Central memory CD4-positive, alpha-beta T cell (primary cell): ENCODE results near the gene THAP7.

Experiments used
- DNase-seq: peaks from one replicate; pipeline ENCODE4 v3.0.0; 2022

Gene THAP7

DNA sequence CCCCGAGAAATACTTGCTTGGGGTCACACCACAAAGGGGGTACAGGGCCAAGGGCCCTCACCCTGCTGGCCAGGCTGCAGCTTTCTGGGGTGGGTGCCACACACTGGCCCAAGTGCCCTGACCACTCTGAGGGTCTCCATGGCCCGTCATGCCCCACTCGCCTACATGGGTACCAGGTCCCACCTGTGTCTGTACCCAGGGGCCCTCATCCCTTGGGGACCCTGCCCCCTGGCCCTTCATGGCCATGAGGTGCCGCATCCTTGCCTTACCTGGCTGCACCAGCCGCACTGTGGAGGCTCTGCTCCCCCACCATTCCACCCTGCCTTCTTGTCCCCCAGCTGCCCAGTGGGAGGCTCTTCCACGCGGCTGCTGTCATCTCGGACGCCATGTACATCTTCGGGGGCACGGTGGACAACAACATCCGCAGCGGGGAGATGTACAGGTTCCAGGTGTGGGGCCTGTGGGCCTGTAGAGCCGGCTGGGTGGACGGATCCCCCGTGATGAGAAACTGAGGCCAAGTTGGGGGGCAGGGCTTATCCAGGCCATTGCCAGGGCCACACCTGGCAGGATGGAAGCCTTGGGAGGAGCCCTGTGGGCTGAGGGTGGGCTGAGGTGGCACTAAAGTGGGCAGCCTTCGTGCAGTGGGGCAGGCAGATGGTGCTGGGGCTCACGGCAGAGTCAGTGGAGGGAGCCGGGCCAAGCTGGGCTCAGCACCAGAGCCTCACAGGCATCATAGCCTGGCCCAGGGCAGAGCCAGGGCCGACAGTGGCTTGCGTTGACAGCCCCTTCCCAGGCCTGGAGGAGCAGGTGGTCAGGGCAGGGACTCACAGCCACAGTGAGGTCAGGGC lies 9.2 kb downstream of the THAP7 start:
- no peak for DNase-seq

DNA sequence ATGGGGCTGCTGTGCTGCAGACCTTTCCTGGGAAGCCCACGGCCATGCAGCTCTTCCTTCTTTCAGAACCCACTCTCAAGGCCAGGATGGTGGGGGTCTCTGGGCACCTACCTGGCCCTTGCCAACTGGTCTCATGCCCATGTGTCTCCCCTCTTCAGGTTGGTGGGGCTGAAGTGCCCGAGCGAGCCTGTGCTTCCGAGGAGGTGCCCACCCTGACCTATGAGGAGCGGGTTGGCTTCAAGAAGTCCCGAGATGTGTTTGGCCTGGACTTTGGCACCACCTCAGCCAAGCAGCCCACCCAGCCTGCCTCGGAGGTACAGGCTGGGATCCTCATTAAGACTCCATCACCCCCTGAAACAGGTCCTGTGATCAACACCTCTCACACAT lies 9.9 kb downstream of the THAP7 start:
- DNase-seq, result no peak

DNA sequence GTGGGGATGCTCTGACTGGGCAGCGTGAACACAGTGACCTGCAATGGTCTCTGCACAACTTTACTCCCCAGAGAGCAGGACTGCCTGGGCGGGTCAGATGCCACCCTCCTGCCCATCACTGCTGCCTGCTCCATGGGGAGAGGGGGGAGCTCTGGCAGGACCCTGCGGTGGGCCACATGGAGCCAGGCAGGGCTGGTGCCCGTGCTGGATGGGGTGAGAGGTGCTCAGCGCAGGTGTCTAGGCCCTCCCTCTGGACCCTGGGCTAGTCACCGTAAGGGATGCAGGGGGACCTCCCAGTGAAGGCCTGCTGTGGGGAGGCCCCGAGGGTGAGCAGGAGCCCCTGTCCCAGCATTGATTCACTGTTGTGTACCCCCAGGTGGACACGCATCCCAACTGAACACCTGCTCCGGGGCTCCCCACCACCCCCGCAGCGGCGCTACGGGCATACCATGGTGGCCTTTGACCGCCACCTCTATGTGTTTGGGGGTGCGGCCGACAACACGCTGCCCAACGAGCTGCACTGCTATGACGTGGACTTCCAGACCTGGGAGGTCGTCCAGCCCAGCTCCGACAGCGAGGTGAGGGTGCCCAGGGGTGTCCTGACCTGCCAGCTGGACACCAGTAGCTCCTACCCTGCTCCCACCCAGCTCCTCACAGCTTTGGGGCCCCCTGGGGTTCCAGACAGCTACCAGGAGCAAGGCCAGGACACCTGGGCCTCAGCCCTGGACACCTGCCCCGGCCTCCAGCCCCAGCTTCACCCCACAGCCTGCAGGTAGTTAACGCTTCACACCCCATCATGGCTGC lies 10.5 kb downstream of the THAP7 start:
- DNase-seq, result no peak

DNA sequence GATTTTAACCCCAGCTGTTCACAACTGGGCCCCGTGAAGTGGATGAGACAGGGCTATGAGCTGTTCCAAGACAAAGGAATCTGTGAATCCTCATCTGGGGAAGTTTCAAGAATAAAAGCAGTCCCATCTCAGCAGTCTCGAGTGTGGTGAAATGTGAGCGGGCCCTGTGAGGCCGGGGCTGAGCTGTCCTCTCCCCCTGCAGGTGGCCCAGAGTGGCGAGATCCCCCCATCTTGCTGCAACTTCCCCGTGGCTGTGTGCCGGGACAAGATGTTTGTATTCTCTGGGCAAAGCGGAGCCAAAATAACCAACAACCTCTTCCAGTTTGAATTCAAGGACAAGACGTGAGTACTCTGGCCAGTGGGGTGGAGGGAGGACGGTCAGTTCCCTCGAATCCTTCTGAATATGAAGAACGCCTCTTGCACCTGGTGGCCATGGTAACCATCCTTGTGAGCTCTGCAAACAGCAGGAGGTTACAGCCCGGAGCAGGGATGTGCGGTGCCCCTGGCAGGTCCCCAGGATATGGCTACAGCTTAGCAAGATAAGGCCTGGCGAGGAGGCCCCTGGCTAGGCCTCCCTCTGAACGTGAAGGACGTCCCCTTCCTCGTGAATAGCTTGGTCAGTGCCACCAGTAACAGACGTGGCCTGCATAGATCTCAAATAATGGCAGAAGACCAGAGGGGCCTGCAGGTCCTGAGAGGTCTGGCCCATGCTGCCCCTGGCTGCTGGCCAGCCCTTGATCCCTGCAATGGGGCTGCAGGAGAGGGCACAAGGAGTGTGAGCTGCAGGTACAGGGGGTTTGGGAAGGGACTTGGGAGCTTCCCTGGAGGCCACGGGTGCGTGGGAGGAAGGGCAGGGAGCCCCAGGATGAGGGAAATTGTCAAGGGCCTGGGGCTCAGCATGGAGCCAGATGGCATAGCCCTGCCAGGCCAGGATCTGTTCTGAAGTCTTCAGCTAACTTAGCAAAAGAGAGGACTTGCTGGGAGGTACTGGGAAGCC lies 11.4 kb downstream of the THAP7 start:
- no peak for DNase-seq

DNA sequence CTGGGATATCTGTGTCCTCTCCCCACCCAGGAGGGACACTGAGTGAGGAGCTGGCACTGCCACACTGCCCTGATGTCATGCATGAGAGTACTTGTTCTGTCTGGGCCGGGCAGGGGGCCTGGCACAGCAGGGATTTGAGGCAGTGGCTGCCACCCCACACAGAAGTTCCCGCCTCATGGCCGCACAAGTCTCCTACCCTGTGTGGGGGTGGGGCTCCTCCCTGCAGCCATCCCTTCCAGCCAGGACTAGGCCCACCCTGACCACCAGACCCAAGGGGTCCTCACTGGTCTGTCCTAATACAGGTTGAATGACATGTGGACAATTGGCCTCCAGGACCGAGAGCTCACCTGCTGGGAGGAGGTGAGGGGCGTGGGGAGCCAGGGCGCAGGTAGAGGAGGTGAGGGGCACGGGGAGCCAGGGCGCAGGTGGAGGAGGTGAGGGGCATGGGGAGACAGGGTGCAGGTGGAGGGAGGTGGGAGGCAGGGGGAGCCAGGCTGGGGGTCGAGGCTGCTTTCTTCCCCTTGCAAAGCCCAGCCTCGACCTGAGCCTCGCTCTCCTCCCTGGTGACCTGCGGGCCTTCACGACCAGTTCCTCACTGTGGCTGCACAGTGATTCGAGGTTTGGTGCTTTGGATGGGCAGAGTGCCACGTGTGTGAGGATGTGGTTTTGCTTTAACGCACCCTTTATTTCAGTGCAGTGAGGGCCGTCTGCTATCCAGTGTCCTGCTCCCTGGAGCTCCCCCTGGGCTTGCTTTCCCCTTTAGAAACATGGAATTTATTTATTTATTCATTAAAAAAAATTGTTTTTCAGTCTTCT lies 12.4 kb downstream of the THAP7 start:
- no peak for DNase-seq

DNA sequence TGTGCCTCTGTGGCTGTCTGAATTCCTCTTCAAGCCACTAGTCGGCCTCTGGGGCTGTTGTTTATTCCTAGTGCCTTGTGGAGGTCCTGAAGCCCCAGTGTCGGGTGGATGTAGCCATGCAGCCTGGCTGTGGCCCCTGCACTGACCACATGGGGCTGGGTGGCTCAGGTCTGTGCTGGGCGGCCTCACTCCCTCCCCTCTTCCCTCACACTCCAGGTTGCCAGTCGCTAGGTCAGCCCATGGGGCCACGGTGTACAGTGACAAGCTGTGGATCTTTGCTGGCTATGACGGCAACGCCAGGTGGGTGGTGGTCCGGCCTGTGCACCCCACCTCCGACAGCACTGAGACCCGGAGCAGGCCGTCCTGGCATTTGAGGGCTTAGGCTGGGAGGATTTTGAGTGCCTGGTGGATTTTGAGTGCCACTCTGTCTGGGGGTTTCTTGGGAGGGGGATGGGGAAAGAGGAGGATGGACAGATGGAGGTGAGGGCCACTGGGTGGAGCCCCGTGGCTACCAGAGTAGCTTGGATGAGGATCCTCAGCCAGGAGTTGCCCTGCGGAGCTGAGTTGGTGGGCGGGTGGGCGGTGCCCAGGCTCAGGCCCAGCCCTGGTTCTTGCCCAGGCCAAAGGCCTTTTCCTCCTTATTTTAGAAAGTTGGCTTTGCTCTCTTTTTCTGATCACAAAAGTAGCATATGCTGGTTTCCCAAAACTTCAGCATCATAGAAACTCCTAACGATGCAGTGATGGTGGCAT lies 13.2 kb downstream of the THAP7 start:
- no peak for DNase-seq

DNA sequence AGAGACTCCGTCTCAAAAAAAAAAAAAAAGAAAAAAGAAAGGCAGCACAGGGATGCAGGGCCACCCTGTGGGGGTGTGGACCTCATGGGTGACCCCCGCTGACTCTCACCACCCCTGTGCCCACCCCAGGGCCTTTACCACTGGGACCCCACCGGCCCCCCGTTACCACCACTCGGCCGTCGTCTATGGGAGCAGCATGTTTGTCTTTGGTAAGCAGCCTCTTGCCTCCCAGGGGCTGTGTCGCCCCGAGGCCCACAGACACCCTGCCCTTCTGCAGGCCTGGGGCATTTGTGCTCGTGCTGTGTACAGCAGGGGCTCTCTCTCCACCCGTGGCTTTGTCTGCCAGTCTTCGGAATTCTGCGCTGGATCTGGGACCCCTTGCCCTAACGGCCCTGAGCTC lies 14.5 kb downstream of the THAP7 start:
- no peak for DNase-seq

DNA sequence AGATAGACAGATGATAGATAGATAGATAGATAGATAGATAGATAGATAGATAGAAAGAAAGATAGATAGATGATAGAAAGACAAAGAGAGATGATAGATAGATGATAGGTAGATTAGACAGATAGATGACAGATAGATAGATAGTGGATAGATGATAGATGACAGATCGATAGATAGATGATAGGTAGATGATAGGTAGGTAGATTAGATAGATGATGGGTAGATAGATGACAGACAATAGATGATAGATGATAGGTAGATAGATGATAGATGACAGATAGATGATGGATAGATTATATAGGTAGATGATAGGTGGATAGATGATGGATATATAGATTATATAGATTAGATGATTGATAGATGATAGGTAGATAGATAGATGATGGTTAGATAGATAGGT lies 15.6 kb downstream of the THAP7 start:
- no peak for DNase-seq

DNA sequence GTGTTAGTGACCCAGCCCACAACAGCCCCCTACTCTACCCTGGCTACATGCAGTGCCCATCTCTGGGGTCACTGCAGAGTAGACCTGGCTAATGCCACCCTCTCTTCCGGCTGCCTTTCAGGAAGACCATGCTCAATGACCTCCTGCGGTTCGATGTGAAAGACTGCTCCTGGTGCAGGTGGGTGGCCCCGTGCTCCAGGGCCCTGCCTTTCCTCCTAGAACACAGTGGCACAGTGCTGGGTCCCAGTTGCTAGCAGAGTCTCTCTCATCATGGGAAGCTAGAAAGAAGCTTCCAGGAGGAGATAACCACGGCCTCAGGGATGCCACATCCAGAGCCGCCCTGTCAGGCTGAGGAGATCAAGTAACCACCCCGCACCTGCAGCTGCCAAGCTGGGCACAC lies 16.2 kb downstream of the THAP7 start:
- no peak for DNase-seq

DNA sequence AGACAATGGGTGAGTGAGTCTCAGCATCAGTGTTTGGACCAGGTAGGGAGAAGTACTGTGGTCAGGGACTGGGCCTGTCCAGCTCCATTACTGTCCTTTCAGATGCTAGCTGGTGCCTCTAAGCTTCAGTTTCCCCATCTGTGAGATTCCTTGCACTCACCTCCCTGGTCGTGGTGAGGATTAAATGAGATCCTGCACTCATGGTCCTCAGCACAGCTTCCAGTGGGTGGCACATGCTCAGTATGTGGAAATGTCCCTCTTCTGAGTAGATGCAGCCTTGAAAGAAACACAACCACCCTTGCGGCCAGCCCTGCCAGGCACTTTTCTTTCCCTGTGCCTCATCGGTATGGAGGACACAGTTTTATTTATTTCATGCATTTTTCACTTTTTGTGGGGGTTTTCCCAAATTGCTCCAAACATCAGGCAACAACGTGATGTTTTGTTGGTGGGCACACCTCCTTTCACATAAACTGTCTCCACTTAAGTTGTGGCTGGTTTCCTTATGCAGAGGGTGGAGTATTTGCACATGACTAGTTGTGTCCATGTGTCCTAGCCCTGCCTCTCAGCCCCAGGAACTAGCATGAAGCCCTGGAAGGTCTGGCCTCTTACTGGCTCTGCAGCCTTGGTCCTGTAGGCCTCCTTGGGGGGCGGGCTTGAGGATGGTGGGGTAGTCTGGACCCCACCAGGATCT lies 18.7 kb downstream of the THAP7 start:
- DNase-seq, result no peak

DNA sequence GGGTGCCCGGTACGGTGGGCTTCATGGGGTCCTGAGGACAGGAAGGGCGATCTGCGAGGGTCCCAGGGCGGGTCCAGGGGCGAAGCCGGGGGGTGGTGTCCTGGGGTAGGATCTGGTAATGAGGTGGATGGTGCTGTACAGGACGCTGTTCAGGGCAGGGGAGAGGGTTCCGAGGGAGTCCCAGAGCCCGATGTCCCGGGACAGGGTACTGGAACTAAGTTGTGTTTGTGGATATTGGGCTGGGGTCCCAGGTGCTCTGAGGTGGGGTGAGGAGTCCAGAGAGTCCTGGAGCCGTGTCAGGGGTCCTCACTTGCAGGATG lies 19.4 kb downstream of the THAP7 start:
- no peak for DNase-seq

DNA sequence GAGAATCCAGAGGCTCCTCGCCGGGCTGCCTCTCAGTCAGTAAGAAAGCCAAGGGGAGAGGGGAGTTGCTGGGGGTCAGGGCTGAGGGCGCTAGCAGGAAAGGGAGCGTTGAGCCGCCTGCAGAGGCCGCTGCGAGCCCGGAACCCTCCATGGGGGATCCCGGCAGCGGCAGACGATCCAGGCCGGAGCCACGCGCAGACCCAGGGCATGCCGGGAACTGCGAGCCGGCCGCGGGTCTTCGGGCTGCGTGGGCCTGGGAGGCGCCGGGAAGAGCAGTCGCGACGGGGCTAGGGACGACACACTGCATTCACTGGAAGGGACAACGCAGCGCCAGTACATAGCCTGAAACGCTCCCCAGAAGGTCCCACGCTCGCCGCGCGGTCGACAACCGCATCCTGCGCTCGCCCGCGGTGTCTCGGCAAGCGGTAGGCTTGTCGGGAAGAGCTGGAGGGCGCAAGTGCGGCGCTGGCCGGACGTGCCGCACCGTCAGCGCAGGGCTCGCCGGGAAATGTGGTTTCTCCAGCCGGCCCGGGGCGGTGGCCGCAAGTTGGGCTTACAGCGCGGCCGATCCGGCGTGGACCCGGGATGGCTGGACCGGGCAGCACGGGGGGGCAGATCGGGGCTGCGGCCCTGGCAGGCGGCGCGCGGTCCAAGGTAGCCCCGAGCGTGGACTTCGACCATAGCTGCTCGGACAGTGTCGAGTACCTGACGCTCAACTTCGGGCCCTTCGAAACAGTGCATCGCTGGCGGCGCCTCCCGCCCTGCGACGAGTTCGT lies 19.9 kb downstream of the THAP7 start, which contains the start of gene LZTR1:
TSS of gene LZTR1 (plus strand) at position 511 of the 776 bp plus-strand sequence. CDS start at position 586, 75 bp downstream.
- peak; percentile 65 for DNase-seq

DNA sequence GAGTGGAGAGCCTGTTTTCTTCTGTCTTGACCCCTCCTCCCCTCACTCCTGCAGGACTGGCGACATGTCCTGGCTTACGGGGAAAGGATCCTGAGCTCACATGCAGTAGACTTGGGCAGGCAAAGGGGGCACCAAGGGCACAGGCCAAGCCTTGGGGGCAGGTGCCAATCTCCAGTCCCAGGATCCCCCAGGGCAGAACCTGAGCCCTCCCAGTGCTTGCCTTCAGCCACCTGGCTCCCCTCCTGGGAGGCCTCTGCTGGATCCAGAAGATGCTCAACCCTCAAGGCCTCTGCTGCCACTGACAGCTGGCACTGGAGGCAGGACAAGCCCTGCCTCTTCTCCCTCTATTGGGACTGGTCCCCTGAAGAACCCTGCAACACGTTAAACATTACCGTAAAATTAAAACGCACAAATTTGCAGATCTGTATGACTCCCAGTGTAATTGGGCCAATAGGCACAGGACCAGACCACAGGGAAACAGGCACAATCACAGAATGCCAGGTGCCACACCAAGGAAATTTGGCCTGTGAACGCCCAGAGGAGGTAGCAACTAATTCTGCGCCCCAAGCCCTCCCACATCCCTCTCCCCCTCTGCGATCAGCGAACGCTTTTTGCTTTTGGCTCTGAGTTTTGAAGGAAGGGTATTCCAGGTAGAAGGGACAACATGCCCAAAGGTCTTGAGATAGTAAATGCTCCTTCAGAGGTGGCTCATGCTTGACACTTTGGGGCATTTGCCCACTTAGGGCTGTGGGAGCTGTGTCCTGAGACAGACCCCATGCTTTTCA lies 20.8 kb downstream of the THAP7 start:
- DNase-seq, result no peak

DNA sequence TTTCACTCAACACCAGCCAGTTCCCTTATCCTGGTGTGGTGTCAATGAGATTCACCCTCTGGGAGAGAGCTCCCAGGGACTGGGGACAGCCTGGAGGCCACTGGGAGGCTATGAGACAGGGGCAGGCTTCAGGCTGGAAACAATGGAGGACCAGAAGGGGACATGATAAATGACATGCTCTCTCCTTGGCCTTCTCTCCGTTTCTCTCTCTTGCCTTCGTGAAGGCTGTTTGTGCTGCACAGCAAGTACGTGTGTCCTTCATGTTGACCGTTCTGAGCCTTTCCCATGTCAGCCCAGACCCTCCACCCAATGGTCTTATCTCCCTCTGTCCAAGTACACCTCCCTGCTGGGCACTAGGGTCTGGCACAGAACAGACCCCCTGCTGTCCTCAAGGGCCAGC lies 21.4 kb downstream of the THAP7 start:
- DNase-seq, result no peak

DNA sequence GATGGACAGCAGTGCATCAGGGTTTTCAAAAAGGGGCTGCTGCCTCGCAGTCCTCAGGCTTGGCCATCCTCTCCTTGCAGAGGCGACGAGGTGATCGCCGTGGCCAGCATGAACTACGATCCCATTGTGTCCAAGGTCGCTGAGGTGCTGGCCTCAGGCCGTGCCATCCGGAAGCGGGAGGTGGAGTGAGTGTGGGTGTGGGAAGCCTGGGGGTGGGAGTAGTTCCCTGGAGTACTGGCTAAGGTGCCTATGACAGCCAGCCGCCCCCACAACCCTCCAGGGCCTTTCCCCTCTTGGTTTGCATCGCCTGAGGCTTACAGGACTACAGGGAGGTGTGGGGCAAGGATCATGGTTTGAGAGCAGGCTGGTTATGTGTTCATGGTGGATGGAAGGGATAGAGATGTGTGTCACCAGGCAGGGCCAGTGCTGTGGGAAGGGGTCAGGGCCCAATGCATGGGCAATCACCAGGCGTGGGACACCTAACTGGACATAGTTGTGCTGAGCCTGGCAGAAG lies 21.9 kb downstream of the THAP7 start:
- DNase-seq, result no peak

DNA sequence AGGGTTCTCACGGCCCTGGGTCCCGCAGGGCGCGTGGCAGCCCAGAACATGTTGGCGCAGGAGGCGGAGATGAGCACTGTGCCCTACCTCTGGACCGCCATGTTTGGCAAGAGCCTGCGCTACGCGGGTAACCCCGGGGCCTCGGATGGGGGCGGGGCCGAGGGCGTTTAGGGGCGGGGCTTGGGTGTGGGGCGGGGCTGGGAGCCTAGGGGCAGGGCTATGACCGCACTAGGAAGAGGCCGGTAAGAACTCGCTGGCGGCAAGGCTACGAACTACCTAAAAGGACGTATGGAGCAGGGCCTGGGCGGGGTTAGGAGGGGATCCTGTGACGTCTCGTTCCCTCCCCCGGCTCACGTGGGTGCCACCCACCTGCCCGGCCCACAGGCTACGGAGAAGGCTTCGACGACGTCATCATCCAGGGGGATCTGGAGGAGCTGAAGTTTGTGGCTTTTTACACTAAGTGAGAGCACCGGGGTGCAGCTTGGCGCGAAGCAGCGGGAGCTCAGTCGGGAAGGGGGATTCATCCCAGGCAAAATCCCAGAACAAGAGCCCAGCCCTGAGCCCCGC lies 22.6 kb downstream of the THAP7 start:
- peak; percentile 61 for DNase-seq

DNA sequence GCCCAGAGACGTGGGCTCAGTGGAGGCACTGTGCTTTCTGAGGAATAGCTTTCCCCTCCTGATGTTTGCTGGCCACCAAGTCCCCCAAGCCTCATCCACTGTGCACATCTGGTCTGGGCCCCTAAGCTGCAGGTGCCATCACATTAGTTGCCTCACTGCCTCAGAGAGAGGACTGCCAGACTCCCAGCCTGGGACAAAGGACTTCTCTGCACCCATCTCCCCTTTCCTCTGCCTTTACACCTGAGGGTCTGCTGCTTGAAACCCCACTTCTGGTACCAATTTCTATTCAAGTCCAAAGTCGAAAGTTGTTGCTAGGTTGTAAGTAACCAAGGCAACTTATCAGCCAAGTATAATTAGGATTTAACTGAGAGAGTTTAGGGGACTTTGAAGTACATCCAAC lies 23.5 kb downstream of the THAP7 start:
- no peak for DNase-seq

DNA sequence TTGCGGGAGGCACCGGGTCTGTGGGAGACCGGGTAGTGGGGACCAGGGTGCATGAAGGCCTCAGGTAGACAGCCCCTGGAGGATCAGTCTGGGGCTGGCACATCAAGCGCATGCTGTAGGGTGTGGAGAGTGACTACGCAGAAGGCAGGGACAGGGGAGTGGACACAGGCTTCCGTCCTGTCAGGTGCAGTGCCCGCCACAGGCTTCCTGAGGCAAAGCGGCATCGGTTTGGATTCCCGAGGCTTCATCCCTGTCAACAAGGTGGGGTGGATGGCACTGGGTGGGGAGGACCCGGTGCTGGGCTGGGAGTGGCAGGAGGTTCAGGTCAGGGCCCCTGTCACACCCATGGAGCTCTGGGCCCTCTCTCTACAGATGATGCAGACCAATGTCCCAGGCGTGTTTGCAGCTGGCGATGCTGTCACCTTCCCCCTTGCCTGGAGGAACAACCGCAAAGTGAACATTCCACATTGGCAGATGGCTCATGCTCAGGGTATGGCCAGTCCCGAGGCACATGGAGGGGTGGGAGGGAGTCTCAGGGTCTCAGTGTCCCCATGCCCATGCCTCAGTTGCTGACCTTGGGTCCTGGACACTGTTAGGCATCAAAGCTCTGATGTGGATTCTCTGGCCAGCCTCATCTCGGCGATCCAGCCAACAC lies 24.3 kb downstream of the THAP7 start:
- no peak for DNase-seq
